SJSA1 (cell line): Measurements from ENCODE around the gene ADAM30. TPM values are rescaled to one million over a fixed set of nuclear protein-coding genes. Genes with fewer than 3 reads are reported as not detected.

Source experiments
- DNase-seq, 2 experiments: peaks; one replicate each; pipeline ENCODE4 v3.0.0-alpha.2; 2015 to 2020; ENCODE audit warnings: low spot score in 2 of 2, low read depth in 1 of 2
- H3K27ac ChIP-seq: fragments of 250-450 bp; sonication (Bioruptor Pico); 2 replicates; pipeline ENCODE4 v1.5.1; 2020; ENCODE audit warnings: mild to moderate bottlenecking, moderate library complexity
- H3K27me3 ChIP-seq: fragments of 250-450 bp; sonication (Bioruptor Pico); replicated peaks from 2 replicates; pipeline ENCODE4 v1.5.1; 2020; ENCODE audit warnings: mild to moderate bottlenecking, moderate library complexity
- H3K36me3 ChIP-seq: fragments of 250-450 bp; sonication (Bioruptor Pico); 2 replicates; pipeline ENCODE4 v1.5.1; 2020; ENCODE audit warnings: mild to moderate bottlenecking
- H3K4me1 ChIP-seq: fragments of 250-450 bp; sonication (Bioruptor Pico); replicated peaks from 2 replicates; pipeline ENCODE4 v1.6.1; 2021; ENCODE audit warnings: mild to moderate bottlenecking
- H3K4me3 ChIP-seq: fragments of 250-450 bp; sonication (Bioruptor Pico); 2 replicates; pipeline ENCODE4 v1.5.1; 2020; ENCODE audit warnings: mild to moderate bottlenecking
- H3K9me3 ChIP-seq: fragments of 250-450 bp; sonication (Bioruptor Pico); replicated peaks from 2 replicates; pipeline ENCODE4 v1.5.1; 2020; ENCODE audit warnings: mild to moderate bottlenecking
- total RNA-seq: library from RNA; depleted of rRNA; stranded (reverse); fragments of >200 nt; shearing (Covaris generic); gene quantifications from 2 replicates; pipeline ENCODE4 v1.2.3, GENCODE V29; 2014; rRNA removed

The ADAM30 gene
- not detected in 2 replicates for total RNA-seq

GRCh38 chr1:119896303-119896702 is at the start of gene ADAM30:
Gene ADAM30 (minus strand): TSS chr1:119896515. CDS start chr1:119896336, 179 bp downstream.
- Histone ChIP-seq H3K36me3 (no peaks in the 10 kb centered on the region), H3K9me3 (no peaks in the 10 kb centered on the region), H3K4me3 (no peak within 1 kb of the TSS), H3K27ac (no peak within 1 kb of the TSS), H3K27me3 (no peaks in the 10 kb centered on the region), H3K4me1 (no peaks in the 10 kb centered on the region)
- DNase-seq, result no peak

- peaks cover 49% of the 10 kb centered on the region for H3K36me3 ChIP-seq
- no peak for DNase-seq
- no peak overlapping the region for H3K27ac ChIP-seq
- peaks cover 23% of the 10 kb centered on the region for H3K4me1 ChIP-seq
- H3K4me3 ChIP-seq, result no peak overlapping the region
- H3K9me3 ChIP-seq, result no peaks in the 10 kb centered on the region
- H3K27me3 ChIP-seq, result no peaks in the 10 kb centered on the region
Measured at GRCh38 chr1:119943216-119943615, 46.9 kb upstream of the ADAM30 start.

- Histone ChIP-seq H3K36me3 (peaks cover 61% of the 10 kb centered on the region), H3K4me1 (peaks cover 6% of the 10 kb centered on the region; the same call in 1 of the 2 replicates), H3K27me3 (no peaks in the 10 kb centered on the region), H3K4me3 (no peak overlapping the region), H3K9me3 (no peaks in the 10 kb centered on the region), H3K27ac (no peak overlapping the region)
- no peak for DNase-seq
Measured at GRCh38 chr1:119941392-119941791, 45.1 kb upstream of the ADAM30 start.

- no peaks in the 10 kb centered on the region for H3K4me1 ChIP-seq
- H3K4me3 ChIP-seq, result no peak overlapping the region
- no peaks in the 10 kb centered on the region for H3K27me3 ChIP-seq
- H3K9me3 ChIP-seq, result no peaks in the 10 kb centered on the region
- H3K36me3 ChIP-seq, result peaks cover 67% of the 10 kb centered on the region
- DNase-seq, result no peak
- H3K27ac ChIP-seq, result no peak overlapping the region
Measured at GRCh38 chr1:119940697-119941096, 44.4 kb upstream of the ADAM30 start.

- no peak for DNase-seq
- H3K4me1 ChIP-seq, result no peaks in the 10 kb centered on the region
- no peak overlapping the region for H3K27ac ChIP-seq
- H3K9me3 ChIP-seq, result peaks cover 4% of the 10 kb centered on the region; the same call in 1 of the 2 replicates
- H3K4me3 ChIP-seq, result no peak overlapping the region
- H3K36me3 ChIP-seq, result peaks cover 91% of the 10 kb centered on the region
- no peaks in the 10 kb centered on the region for H3K27me3 ChIP-seq
Measured at GRCh38 chr1:119937198-119937597, 40.9 kb upstream of the ADAM30 start.

- Histone ChIP-seq H3K36me3 (peaks cover 80% of the 10 kb centered on the region), H3K27ac (no peak overlapping the region), H3K4me3 (no peak overlapping the region), H3K9me3 (peaks cover 4% of the 10 kb centered on the region; the same call in 1 of the 2 replicates), H3K4me1 (no peaks in the 10 kb centered on the region), H3K27me3 (no peaks in the 10 kb centered on the region)
- no peak for DNase-seq
Measured at GRCh38 chr1:119935915-119936314, 39.6 kb upstream of the ADAM30 start.

- Histone ChIP-seq H3K36me3 (peaks cover 77% of the 10 kb centered on the region), H3K9me3 (peaks cover 4% of the 10 kb centered on the region; the same call in 1 of the 2 replicates), H3K27ac (no peak overlapping the region), H3K4me1 (no peaks in the 10 kb centered on the region), H3K4me3 (no peak overlapping the region), H3K27me3 (no peaks in the 10 kb centered on the region)
- no peak for DNase-seq
Measured at GRCh38 chr1:119935373-119935772, 39.1 kb upstream of the ADAM30 start.

- no peaks in the 10 kb centered on the region for H3K27me3 ChIP-seq
- peaks cover 4% of the 10 kb centered on the region; the same call in 1 of the 2 replicates for H3K9me3 ChIP-seq
- no peaks in the 10 kb centered on the region for H3K4me1 ChIP-seq
- no peak overlapping the region for H3K4me3 ChIP-seq
- peaks cover 75% of the 10 kb centered on the region for H3K36me3 ChIP-seq
- no peak for DNase-seq
- no peak overlapping the region for H3K27ac ChIP-seq
Measured at GRCh38 chr1:119933397-119933796, 37.1 kb upstream of the ADAM30 start.

- H3K36me3 ChIP-seq, result peaks cover 77% of the 10 kb centered on the region
- DNase-seq, result no peak
Measured at GRCh38 chr1:119929643-119930315, 33.5 kb upstream of the ADAM30 start.

GRCh38 chr1:119926553-119926952 is 30.2 kb upstream of the ADAM30 start:
- DNase-seq, result no peak
- Histone ChIP-seq H3K36me3 (peaks cover 88% of the 10 kb centered on the region), H3K9me3 (no peaks in the 10 kb centered on the region), H3K27ac (no peak overlapping the region), H3K27me3 (no peaks in the 10 kb centered on the region), H3K4me1 (no peaks in the 10 kb centered on the region), H3K4me3 (no peak overlapping the region)

More at GRCh38 chr1:119929643-119930315, 33.5 kb upstream of the ADAM30 start:
- peaks cover 4% of the 10 kb centered on the region; the same call in 1 of the 2 replicates for H3K9me3 ChIP-seq
- H3K27ac ChIP-seq, result no peak overlapping the region
- H3K27me3 ChIP-seq, result no peaks in the 10 kb centered on the region
- no peak overlapping the region for H3K4me3 ChIP-seq
- no peaks in the 10 kb centered on the region for H3K4me1 ChIP-seq

- Histone ChIP-seq H3K4me3 (no peak overlapping the region), H3K27ac (no peak overlapping the region), H3K36me3 (peaks cover 98% of the 10 kb centered on the region), H3K9me3 (no peaks in the 10 kb centered on the region), H3K27me3 (no peaks in the 10 kb centered on the region), H3K4me1 (no peaks in the 10 kb centered on the region)
- DNase-seq, result no peak
Measured at GRCh38 chr1:119924948-119925898, 28.9 kb upstream of the ADAM30 start.

GRCh38 chr1:119920104-119920968 is 24.0 kb upstream of the ADAM30 start:
- no peaks in the 10 kb centered on the region for H3K27me3 ChIP-seq
- H3K36me3 ChIP-seq, result peaks cover 100% of the 10 kb centered on the region
- no peak overlapping the region for H3K4me3 ChIP-seq
- no peak overlapping the region for H3K27ac ChIP-seq
- DNase-seq, result no peak
- H3K4me1 ChIP-seq, result no peaks in the 10 kb centered on the region
- H3K9me3 ChIP-seq, result no peaks in the 10 kb centered on the region

- Histone ChIP-seq H3K9me3 (no peaks in the 10 kb centered on the region), H3K36me3 (peaks cover 100% of the 10 kb centered on the region), H3K4me3 (no peak overlapping the region), H3K4me1 (no peaks in the 10 kb centered on the region), H3K27me3 (no peaks in the 10 kb centered on the region), H3K27ac (no peak overlapping the region)
- DNase-seq, result no peak
Measured at GRCh38 chr1:119919241-119919640, 22.9 kb upstream of the ADAM30 start.
